Endothelial cell of umbilical vein (primary cell): ENCODE measurements around the gene FBXL13.

Experiments used
- POLR2AphosphoS5 ChIP-seq: IDR thresholded peaks from 2 replicates; pipeline ENCODE4 v1.6.1; 2012; ENCODE audit warnings: low read depth, mild to moderate bottlenecking, control low read depth, low read length, moderate library complexity; ENCODE audit not compliant: insufficient read depth
- TF ChIP-seq, protein P1 (sequence below), 2 donors: IDR thresholded peaks; 1 replicate in 1 of 2; 2 replicates in 1 of 2; pipeline ENCODE4 v1.5.1; 2011; ENCODE audit warnings: low read length in 2 of 2, mild to moderate bottlenecking in 2 of 2, moderate library complexity in 2 of 2, control low read depth in 1 of 2, inconsistent platforms in 1 of 2, low read depth in 1 of 2; ENCODE audit not compliant: insufficient read depth in 1 of 2; ENCODE audit errors: extremely low read depth in 1 of 2

DNA sequence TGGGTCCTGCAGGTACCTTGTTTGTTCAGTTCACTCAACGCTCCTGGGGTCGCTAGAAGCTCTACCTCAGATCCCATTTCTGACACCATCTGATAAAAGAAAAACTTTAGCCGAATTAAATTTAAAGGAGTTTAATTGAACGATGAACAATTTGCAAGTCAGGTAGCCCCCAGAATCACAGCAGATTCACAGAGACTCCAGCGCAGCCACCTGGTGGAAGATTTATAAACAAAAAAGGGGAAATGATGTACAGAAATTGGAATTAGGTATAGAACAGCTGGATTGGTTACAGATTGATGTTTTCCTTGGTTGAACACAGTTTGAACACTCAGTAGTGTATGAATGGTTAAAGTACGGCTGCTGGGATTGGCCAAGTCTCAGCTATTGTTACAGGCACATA lies 23.1 kb downstream of the FBXL13 start:
- TF ChIP-seq, protein P1, sequence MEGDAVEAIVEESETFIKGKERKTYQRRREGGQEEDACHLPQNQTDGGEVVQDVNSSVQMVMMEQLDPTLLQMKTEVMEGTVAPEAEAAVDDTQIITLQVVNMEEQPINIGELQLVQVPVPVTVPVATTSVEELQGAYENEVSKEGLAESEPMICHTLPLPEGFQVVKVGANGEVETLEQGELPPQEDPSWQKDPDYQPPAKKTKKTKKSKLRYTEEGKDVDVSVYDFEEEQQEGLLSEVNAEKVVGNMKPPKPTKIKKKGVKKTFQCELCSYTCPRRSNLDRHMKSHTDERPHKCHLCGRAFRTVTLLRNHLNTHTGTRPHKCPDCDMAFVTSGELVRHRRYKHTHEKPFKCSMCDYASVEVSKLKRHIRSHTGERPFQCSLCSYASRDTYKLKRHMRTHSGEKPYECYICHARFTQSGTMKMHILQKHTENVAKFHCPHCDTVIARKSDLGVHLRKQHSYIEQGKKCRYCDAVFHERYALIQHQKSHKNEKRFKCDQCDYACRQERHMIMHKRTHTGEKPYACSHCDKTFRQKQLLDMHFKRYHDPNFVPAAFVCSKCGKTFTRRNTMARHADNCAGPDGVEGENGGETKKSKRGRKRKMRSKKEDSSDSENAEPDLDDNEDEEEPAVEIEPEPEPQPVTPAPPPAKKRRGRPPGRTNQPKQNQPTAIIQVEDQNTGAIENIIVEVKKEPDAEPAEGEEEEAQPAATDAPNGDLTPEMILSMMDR (IDR thresholded peaks at IDR 0.05; ENCODE audit: extremely low read depth in 1 of 2, insufficient read depth in 1 of 2, low read depth in 1 of 2, low read length in 2 of 2) = no peak
- no peak for TF ChIP-seq POLR2AphosphoS5
